ENCODE measurements around the gene RHOH.

GRCh38 chr4:40196272-40196671, 559 bp upstream of the RHOH start:
- TF ChIP-seq EZH2 (IDR thresholded peaks at IDR 0.05; ENCODE audit: insufficient read depth, poor library complexity, severe bottlenecking) (no peak), EZH2phosphoT487 (IDR thresholded peaks at IDR 0.05; ENCODE audit: insufficient read depth, low read depth) (no peak)

Data from GM23248 (cell line).